ENCODE measurements around the gene LRRK1.

The LRRK1 gene

GRCh38 chr15:100893261-100893963 is 25.7 kb upstream of the LRRK1 start:
- no peak for DNase-seq

- no peak for DNase-seq
These were observed 25.2 kb upstream of the LRRK1 start for GRCh38 chr15:100893964-100894295.

- no peak for DNase-seq
These were observed 23.4 kb upstream of the LRRK1 start for GRCh38 chr15:100895721-100896120.

GRCh38 chr15:100897221-100898151 is 21.7 kb upstream of the LRRK1 start:
- DNase-seq: no peak

- DNase-seq: no peak
These were observed 21.0 kb upstream of the LRRK1 start for GRCh38 chr15:100898152-100898490.

- no peak for DNase-seq
These were observed 20.3 kb upstream of the LRRK1 start for GRCh38 chr15:100898661-100899462.

GRCh38 chr15:100899601-100900000 is 19.6 kb upstream of the LRRK1 start:
- DNase-seq: no peak

GRCh38 chr15:100900136-100900794 is 18.9 kb upstream of the LRRK1 start:
- DNase-seq: no peak

- DNase-seq: no peak
These were observed 18.4 kb upstream of the LRRK1 start for GRCh38 chr15:100900795-100901169.

GRCh38 chr15:100901296-100901695 is 17.9 kb upstream of the LRRK1 start:
- no peak for DNase-seq

GRCh38 chr15:100901702-100902435 is 17.3 kb upstream of the LRRK1 start:
- no peak for DNase-seq

GRCh38 chr15:100902436-100903167 is 16.6 kb upstream of the LRRK1 start:
- DNase-seq: no peak

- no peak for DNase-seq
These were observed 16.0 kb upstream of the LRRK1 start for GRCh38 chr15:100903168-100903554.

GRCh38 chr15:100905850-100906249 is 13.3 kb upstream of the LRRK1 start:
- DNase-seq: no peak

- DNase-seq: no peak
These were observed 10.7 kb upstream of the LRRK1 start for GRCh38 chr15:100908466-100908865.

- no peak for DNase-seq
These were observed 9.6 kb upstream of the LRRK1 start for GRCh38 chr15:100909565-100909964.

GRCh38 chr15:100909989-100910955 is 8.9 kb upstream of the LRRK1 start:
- no peak for DNase-seq

- no peak for DNase-seq
These were observed 8.1 kb upstream of the LRRK1 start for GRCh38 chr15:100911086-100911485.

- DNase-seq: no peak
These were observed 5.2 kb upstream of the LRRK1 start for GRCh38 chr15:100913961-100914360.

GRCh38 chr15:100914876-100915275 is 4.3 kb upstream of the LRRK1 start:
- no peak for DNase-seq
